PC-9 (cell line): ENCODE measurements around the gene SPATA17. TPM values are rescaled to one million over a fixed set of nuclear protein-coding genes. Genes with fewer than 3 reads are reported as not detected.

ENCODE experiments used
- BruUV-seq: library from RNA; stranded (reverse); fragments of 400-500 nt; replicated peaks from 2 replicates; lab custom pipeline; 2021; lab: Mats Ljungman, UMichigan
- CTCF ChIA-PET: fragments of 300-600 bp; sonication (Branson Sonifier 250); formaldehyde crosslinking; loops from one replicate; lab custom pipeline; 2022; ENCODE audit warnings: antibody characterized with exemption; lab: Charles Lee
- POLR2A ChIA-PET: fragments of 300-600 bp; sonication (Branson Sonifier 250); formaldehyde crosslinking; loops from one replicate; lab custom pipeline; 2022; ENCODE audit warnings: antibody characterized with exemption; ENCODE audit not compliant: unreplicated experiment; lab: Charles Lee
- DNase-seq, 2 experiments: peaks; one replicate each; pipeline versions ENCODE4 v3.0.0 to v3.0.0-alpha.2; 2015 to 2022; ENCODE audit warnings: mixed read lengths in 1 of 2
- H2AFZ ChIP-seq: fragments of 200-600 bp; sonication (generic); 2 replicates; pipeline ENCODE4 v1.8.1; 2017; ENCODE audit warnings: antibody characterized with exemption
- H3F3A ChIP-seq: fragments of 200-600 bp; sonication (generic); 2 replicates; pipeline ENCODE4 v1.8.1; 2017; ENCODE audit warnings: antibody characterized with exemption, mild to moderate bottlenecking, low read depth; ENCODE audit not compliant: insufficient read depth
- H3K27ac ChIP-seq: fragments of 200-600 bp; sonication (generic); 2 replicates; pipeline ENCODE4 v1.6.1; 2016; ENCODE audit warnings: mixed run types
- H3K27me3 ChIP-seq: fragments of 200-600 bp; sonication (generic); 2 replicates; pipeline ENCODE4 v1.6.1; 2016; ENCODE audit warnings: low read depth, mixed run types; ENCODE audit not compliant: insufficient read depth
- H3K36me3 ChIP-seq: fragments of 200-600 bp; sonication (generic); 2 replicates; pipeline ENCODE4 v1.6.1; 2016; ENCODE audit warnings: low read depth, mixed run types
- H3K4me1 ChIP-seq: fragments of 200-600 bp; sonication (generic); replicated peaks from 2 replicates; pipeline ENCODE4 v1.6.1; 2016; ENCODE audit warnings: mixed run types; ENCODE audit not compliant: insufficient read depth
- H3K4me2 ChIP-seq: fragments of 200-600 bp; sonication (generic); 2 replicates; pipeline ENCODE4 v1.6.1; 2017; ENCODE audit warnings: mixed run types
- H3K4me3 ChIP-seq: fragments of 200-600 bp; sonication (generic); 2 replicates; pipeline ENCODE4 v1.6.1; 2016; ENCODE audit warnings: mixed run types
- H3K79me2 ChIP-seq: fragments of 200-600 bp; sonication (generic); 2 replicates; pipeline ENCODE4 v1.6.1; 2017; ENCODE audit warnings: low read depth, mixed run types
- H3K9me2 ChIP-seq: fragments of 200-600 bp; sonication (generic); 2 replicates; pipeline ENCODE4 v1.8.1; 2017; ENCODE audit warnings: mild to moderate bottlenecking; ENCODE audit not compliant: insufficient read depth
- H3K9me3 ChIP-seq: fragments of 200-600 bp; sonication (generic); 2 replicates; pipeline ENCODE4 v1.8.1; 2016; ENCODE audit warnings: low read depth; ENCODE audit not compliant: insufficient read depth
- H4K20me1 ChIP-seq: fragments of 200-600 bp; sonication (generic); 2 replicates; pipeline ENCODE4 v1.8.1; 2017; ENCODE audit not compliant: insufficient read depth
- CTCF ChIP-seq: fragments of 200-600 bp; sonication (generic); conservative IDR thresholded peaks from 2 replicates; pipeline ENCODE4 v1.6.1; 2017; ENCODE audit warnings: mixed run types, antibody characterized with exemption, mild to moderate bottlenecking, moderate library complexity
- EZH2 ChIP-seq: fragments of 200-600 bp; sonication (generic); IDR thresholded peaks from 2 replicates; pipeline ENCODE4 v1.8.0; 2017; ENCODE audit warnings: antibody characterized with exemption, low read depth
- intact Hi-C: fragments of 100-400 bp; cut with micrococcal nuclease; formaldehyde crosslinking; loops from one replicate; pipeline ENCODE4 v1.10.0; 2022; ENCODE audit not compliant: unreplicated experiment
- total RNA-seq: library from RNA; stranded (reverse); gene quantifications from 2 replicates; pipeline ENCODE4 v1.2.3, GENCODE V29; 2021

Gene SPATA17
- total RNA-seq, 1 experiment from 2014 or later, result 8.9 TPM

- no peak overlapping the region for H3K4me2 ChIP-seq
- ChIA-PET CTCF (no interaction called here), POLR2A (no interaction called here)
- no peaks in the 10 kb centered on the region for H3F3A ChIP-seq
- DNase-seq, result no peak
- H3K27ac ChIP-seq, result no peak overlapping the region
- H3K36me3 ChIP-seq, result no peaks in the 10 kb centered on the region
- TF ChIP-seq CTCF (no peak), EZH2 (no peak)
- H3K9me3 ChIP-seq, result no peaks in the 10 kb centered on the region
- BruUV-seq, result no TSS peak
- no peak overlapping the region for H2AFZ ChIP-seq
- no peaks in the 10 kb centered on the region for H3K27me3 ChIP-seq
- intact Hi-C loops, result no loop called here
- no peaks in the 10 kb centered on the region for H3K79me2 ChIP-seq
- no peaks in the 10 kb centered on the region for H3K9me2 ChIP-seq
- no peaks in the 10 kb centered on the region for H3K4me1 ChIP-seq
- no peak overlapping the region for H3K4me3 ChIP-seq
- no peaks in the 10 kb centered on the region for H4K20me1 ChIP-seq
These were observed 103.8 kb downstream of the SPATA17 start for GRCh38 chr1:217734973-217735372.

- H3K9me3 ChIP-seq, result no peaks in the 10 kb centered on the region
- no peak overlapping the region for H3K4me3 ChIP-seq
- H3K79me2 ChIP-seq, result no peaks in the 10 kb centered on the region
- H3K36me3 ChIP-seq, result no peaks in the 10 kb centered on the region
- H2AFZ ChIP-seq, result no peak overlapping the region
- no peaks in the 10 kb centered on the region for H4K20me1 ChIP-seq
- CTCF ChIA-PET, result no interaction called here
- H3K4me1 ChIP-seq, result no peaks in the 10 kb centered on the region
- no peaks in the 10 kb centered on the region for H3K27me3 ChIP-seq
- H3K4me2 ChIP-seq, result no peak overlapping the region
- intact Hi-C loops, result no loop called here
- peak; percentile 84 for TF ChIP-seq CTCF
- TF ChIP-seq EZH2, result no peak
- POLR2A ChIA-PET, result no interaction called here
- no TSS peak for BruUV-seq
- no peaks in the 10 kb centered on the region for H3F3A ChIP-seq
- no peaks in the 10 kb centered on the region for H3K9me2 ChIP-seq
- peak in 1 of 2 experiments; percentile 42 for DNase-seq
- H3K27ac ChIP-seq, result no peak overlapping the region
These were observed 116.1 kb downstream of the SPATA17 start for GRCh38 chr1:217747156-217747769.

- Histone ChIP-seq H2AFZ (no peak overlapping the region), H3K27me3 (no peaks in the 10 kb centered on the region), H3K79me2 (no peaks in the 10 kb centered on the region), H3K4me3 (no peak overlapping the region), H3K27ac (no peak overlapping the region), H3K9me2 (no peaks in the 10 kb centered on the region), H3K4me1 (no peaks in the 10 kb centered on the region), H3K9me3 (no peaks in the 10 kb centered on the region), H3K36me3 (no peaks in the 10 kb centered on the region), H3K4me2 (no peak overlapping the region), H3F3A (no peaks in the 10 kb centered on the region), H4K20me1 (no peaks in the 10 kb centered on the region)
- TF ChIP-seq EZH2, result no peak
- no peak for TF ChIP-seq CTCF
- CTCF ChIA-PET, result no interaction called here
- no peak for DNase-seq
- no TSS peak for BruUV-seq
- intact Hi-C loops, result no loop called here
- POLR2A ChIA-PET, result no interaction called here
These were observed 138.6 kb downstream of the SPATA17 start for GRCh38 chr1:217769768-217770167.
